A673 (cell line): Measurements from ENCODE around the gene DCUN1D4. TPM values are rescaled to one million over a fixed set of nuclear protein-coding genes. Genes with fewer than 3 reads are reported as not detected.

Experiments used
- BruUV-seq: library from RNA; stranded (reverse); fragments of 400-500 nt; replicated peaks from 2 replicates; lab custom pipeline; 2021; lab: Mats Ljungman, UMichigan
- CTCF ChIA-PET: fragments of 300-600 bp; sonication (Branson Sonifier 250); formaldehyde crosslinking; loops from one replicate; lab custom pipeline; 2022; ENCODE audit warnings: antibody characterized with exemption; lab: Charles Lee
- POLR2A ChIA-PET: fragments of 300-600 bp; sonication (Branson Sonifier 250); formaldehyde crosslinking; loops from one replicate; lab custom pipeline; 2022; ENCODE audit warnings: antibody characterized with exemption; ENCODE audit not compliant: low non-redundant PET; lab: Charles Lee
- DNase-seq: peaks from one replicate; pipeline ENCODE4 v3.0.0-alpha.2; 2015; ENCODE audit warnings: low spot score
- H3K27ac ChIP-seq: fragments of 200-600 bp; sonication (generic); 2 replicates; pipeline ENCODE4 v1.5.1; 2016; ENCODE audit warnings: mixed run types, low read depth, mild to moderate bottlenecking, mixed read lengths, antibody characterized with exemption, low read length; ENCODE audit not compliant: poor library complexity, severe bottlenecking
- H3K27me3 ChIP-seq: fragments of 200-600 bp; sonication (generic); replicated peaks from 2 replicates; pipeline ENCODE4 v1.6.1; 2017; ENCODE audit warnings: mixed run types, low read depth, mild to moderate bottlenecking, mixed read lengths, antibody characterized with exemption, low read length; ENCODE audit not compliant: insufficient read depth, poor library complexity
- H3K36me3 ChIP-seq: fragments of 200-600 bp; sonication (generic); 2 replicates; pipeline ENCODE4 v1.6.1; 2016; ENCODE audit warnings: mixed run types, mild to moderate bottlenecking, mixed read lengths, antibody characterized with exemption, low read length; ENCODE audit not compliant: insufficient read depth, poor library complexity, severe bottlenecking
- H3K4me1 ChIP-seq: fragments of 200-600 bp; sonication (generic); 2 replicates; pipeline ENCODE4 v1.6.1; 2017; ENCODE audit warnings: mixed run types, mild to moderate bottlenecking, mixed read lengths, antibody characterized with exemption, low read length; ENCODE audit not compliant: insufficient read depth, poor library complexity, severe bottlenecking
- H3K4me3 ChIP-seq: fragments of 200-600 bp; sonication (generic); 2 replicates; pipeline ENCODE4 v1.5.1; 2016; ENCODE audit warnings: low read depth, mixed run types, mild to moderate bottlenecking, mixed read lengths, low read length; ENCODE audit not compliant: poor library complexity, severe bottlenecking
- H3K9me3 ChIP-seq: fragments of 200-600 bp; sonication (generic); 2 replicates; pipeline ENCODE4 v1.6.1; 2016; ENCODE audit warnings: mixed run types, low read depth, mild to moderate bottlenecking, mixed read lengths, antibody characterized with exemption, low read length; ENCODE audit not compliant: poor library complexity, severe bottlenecking
- CTCF ChIP-seq: fragments of 300-800, 200-600 bp; sonication (generic); conservative IDR thresholded peaks from 2 replicates; pipeline ENCODE4 v1.5.1; 2017; ENCODE audit warnings: low read depth, mild to moderate bottlenecking, antibody characterized with exemption, low read length, moderate library complexity, mixed read lengths
- EZH2 ChIP-seq: fragments of 200-600 bp; sonication (generic); IDR thresholded peaks from 2 replicates; pipeline ENCODE4 v1.6.1; 2017; ENCODE audit warnings: borderline replicate concordance, low read depth, mild to moderate bottlenecking, mixed read lengths, antibody characterized with exemption, low read length; ENCODE audit not compliant: poor library complexity, severe bottlenecking
- intact Hi-C: fragments of 100-400 bp; cut with micrococcal nuclease; formaldehyde crosslinking; loops from one replicate; pipeline ENCODE4 v1.10.0; 2022; ENCODE audit not compliant: unreplicated experiment
- total RNA-seq: library from RNA; stranded (reverse); gene quantifications from 2 replicates; pipeline ENCODE4 v1.2.3, GENCODE V29; 2021

DCUN1D4 gene
- total RNA-seq, 1 experiment from 2014 or later: 21.5 TPM

GRCh38 chr4:51925307-51925706 is 82.4 kb downstream of the DCUN1D4 start:
- intact Hi-C loops: no loop called here

GRCh38 chr4:51930557-51930956 is 87.6 kb downstream of the DCUN1D4 start:
- Histone ChIP-seq H3K27ac (no peak overlapping the region), H3K27me3 (no peaks in the 10 kb centered on the region), H3K4me3 (no peak overlapping the region), H3K9me3 (no peaks in the 10 kb centered on the region), H3K4me1 (no peaks in the 10 kb centered on the region), H3K36me3 (no peaks in the 10 kb centered on the region)
- intact Hi-C loops: no loop called here
- POLR2A ChIA-PET: no interaction called here
- BruUV-seq: no TSS peak
- CTCF ChIA-PET: no interaction called here
- TF ChIP-seq CTCF (no peak), EZH2 (no peak)
- no peak for DNase-seq

More at GRCh38 chr4:51925307-51925706, 82.4 kb downstream of the DCUN1D4 start:
- no peak overlapping the region for H3K4me3 ChIP-seq
- TF ChIP-seq CTCF (no peak), EZH2 (no peak)
- H3K27me3 ChIP-seq: no peaks in the 10 kb centered on the region
- no peak for DNase-seq
- no peaks in the 10 kb centered on the region for H3K4me1 ChIP-seq
- CTCF ChIA-PET: no interaction called here
- POLR2A ChIA-PET: no interaction called here
- no peak overlapping the region for H3K27ac ChIP-seq
- no TSS peak for BruUV-seq
- H3K36me3 ChIP-seq: no peaks in the 10 kb centered on the region
- no peaks in the 10 kb centered on the region for H3K9me3 ChIP-seq

GRCh38 chr4:51931461-51931860 is 88.5 kb downstream of the DCUN1D4 start:
- no peak overlapping the region for H3K27ac ChIP-seq
- no peaks in the 10 kb centered on the region for H3K4me1 ChIP-seq
- DNase-seq: no peak
- no peak for TF ChIP-seq CTCF
- no peak for TF ChIP-seq EZH2
- H3K27me3 ChIP-seq: no peaks in the 10 kb centered on the region
- H3K36me3 ChIP-seq: no peaks in the 10 kb centered on the region
- ChIA-PET CTCF (no interaction called here), POLR2A (no interaction called here)
- intact Hi-C loops: no loop called here
- no TSS peak for BruUV-seq
- H3K9me3 ChIP-seq: no peaks in the 10 kb centered on the region
- H3K4me3 ChIP-seq: no peak overlapping the region
